K562 (cell line): Measurements from ENCODE around the gene PDE4A. TPM values are rescaled to one million over a fixed set of nuclear protein-coding genes. Genes with fewer than 3 reads are reported as not detected.

Source experiments
- CBX3 ChIP-seq, 2 experiments: IDR thresholded peaks; 1 replicate in 1 of 2; 2 replicates in 1 of 2; pipeline ENCODE4 v1.6.1; 2012; ENCODE audit warnings: inconsistent platforms in 2 of 2, low read length in 2 of 2, borderline replicate concordance in 1 of 2, control low read depth in 1 of 2
- GATA2 ChIP-seq: sonication (generic); formaldehyde crosslinking; IDR thresholded peaks from 2 replicates; pipeline ENCODE4 v1.4.0; 2020; ENCODE audit warnings: mild to moderate bottlenecking, missing genetic modification reagents
- HMGN3 ChIP-seq: IDR thresholded peaks from 2 replicates; pipeline ENCODE4 v1.6.1; 2011; ENCODE audit warnings: borderline replicate concordance, low read depth, mild to moderate bottlenecking, mixed read lengths, low read length; ENCODE audit not compliant: insufficient read length; ENCODE audit errors: extremely low read depth
- HSF4 ChIP-seq: fragments of 250-450 bp; sonication (Bioruptor Pico); IDR thresholded peaks from 2 replicates; pipeline ENCODE4 v2.1.2; 2022; ENCODE audit warnings: mild to moderate bottlenecking, moderate library complexity, borderline replicate concordance
- MTA1 ChIP-seq: fragments of 450-650 bp; IDR thresholded peaks from 2 replicates; pipeline ENCODE4 v1.6.1; 2017; ENCODE audit warnings: borderline replicate concordance
- NR2F6 ChIP-seq: fragments of 450-650 bp; formaldehyde crosslinking; IDR thresholded peaks from 2 replicates; pipeline ENCODE4 v1.4.0; 2020; ENCODE audit warnings: mild to moderate bottlenecking
- SOX6 ChIP-seq: fragments of 450-650 bp; IDR thresholded peaks from 2 replicates; pipeline ENCODE4 v1.6.1; 2014; ENCODE audit warnings: mild to moderate bottlenecking
- TAL1 ChIP-seq: fragments of 450-650 bp; IDR thresholded peaks from 2 replicates; pipeline ENCODE4 v1.6.1; 2016; ENCODE audit warnings: mild to moderate bottlenecking
- TCFL5 ChIP-seq: fragments of 250-450 bp; sonication (Bioruptor Pico); conservative IDR thresholded peaks from 2 replicates; pipeline ENCODE4 v1.6.1; 2021; ENCODE audit warnings: mild to moderate bottlenecking, moderate library complexity, matching md5 sums
- TSHZ1 ChIP-seq: fragments of 250-450 bp; sonication (Bioruptor Pico); IDR thresholded peaks from 2 replicates; pipeline ENCODE4 v1.4.0; 2020; ENCODE audit warnings: mild to moderate bottlenecking, moderate library complexity
- ZNF239 ChIP-seq: fragments of 250-450 bp; sonication (Bioruptor Pico); IDR thresholded peaks from 2 replicates; pipeline ENCODE4 v1.4.0; 2020; ENCODE audit warnings: mild to moderate bottlenecking
- polyA plus RNA-seq, 8 experiments: library from polyadenylated mRNA; depleted of rRNA in 4 of 8; stranded (reverse) in 5 of 8; unstranded in 3 of 8; fragments of >200 nt; fragmentation: Nextera tagmentation in 2 of 8; fragmentation: Illumina TruSeq in 1 of 8; extraction: Ambion mirVana in 2 of 8; extraction: Trizol in 1 of 8; gene quantifications; 2 replicates each; pipeline versions ENCODE4 v1.2.1 to v1.2.3, GENCODE V29; 2011 to 2014; ENCODE audit warnings: inconsistent platforms in 1 of 8, missing spikeins in 1 of 8
- total RNA-seq, 7 experiments: library from RNA; depleted of rRNA in 6 of 7; stranded (reverse); fragments of >200 nt in 6 of 7; fragmentation: Illumina TruSeq in 2 of 7; extraction: Trizol in 2 of 7; gene quantifications; 2 replicates each; pipeline versions ENCODE4 v1.2.1 to v1.2.3, GENCODE V29; 2011 to 2021; ENCODE audit warnings: low replicate concordance in 1 of 7
- TF ChIP-seq, protein P1 (sequence below), 2 experiments: fragments of 450-650 bp; formaldehyde crosslinking in 1 of 2; IDR thresholded peaks; 2 replicates each; pipeline versions ENCODE4 v1.4.0 to v1.6.1; 2014 to 2020; ENCODE audit warnings: mild to moderate bottlenecking in 2 of 2, borderline replicate concordance in 1 of 2, low read depth in 1 of 2
- TF ChIP-seq, protein P2 (sequence below): fragments of 450-650 bp; formaldehyde crosslinking; IDR thresholded peaks from 2 replicates; pipeline ENCODE4 v1.4.0; 2022; ENCODE audit warnings: mild to moderate bottlenecking, moderate library complexity

PDE4A gene
- total and polyA plus RNA-seq, 9 of the 15 experiments (the other 6 are each of a cell fraction or from before 2014, with no cell fraction given): 0.66 to 26.9 (median 4.6) TPM

DNA sequence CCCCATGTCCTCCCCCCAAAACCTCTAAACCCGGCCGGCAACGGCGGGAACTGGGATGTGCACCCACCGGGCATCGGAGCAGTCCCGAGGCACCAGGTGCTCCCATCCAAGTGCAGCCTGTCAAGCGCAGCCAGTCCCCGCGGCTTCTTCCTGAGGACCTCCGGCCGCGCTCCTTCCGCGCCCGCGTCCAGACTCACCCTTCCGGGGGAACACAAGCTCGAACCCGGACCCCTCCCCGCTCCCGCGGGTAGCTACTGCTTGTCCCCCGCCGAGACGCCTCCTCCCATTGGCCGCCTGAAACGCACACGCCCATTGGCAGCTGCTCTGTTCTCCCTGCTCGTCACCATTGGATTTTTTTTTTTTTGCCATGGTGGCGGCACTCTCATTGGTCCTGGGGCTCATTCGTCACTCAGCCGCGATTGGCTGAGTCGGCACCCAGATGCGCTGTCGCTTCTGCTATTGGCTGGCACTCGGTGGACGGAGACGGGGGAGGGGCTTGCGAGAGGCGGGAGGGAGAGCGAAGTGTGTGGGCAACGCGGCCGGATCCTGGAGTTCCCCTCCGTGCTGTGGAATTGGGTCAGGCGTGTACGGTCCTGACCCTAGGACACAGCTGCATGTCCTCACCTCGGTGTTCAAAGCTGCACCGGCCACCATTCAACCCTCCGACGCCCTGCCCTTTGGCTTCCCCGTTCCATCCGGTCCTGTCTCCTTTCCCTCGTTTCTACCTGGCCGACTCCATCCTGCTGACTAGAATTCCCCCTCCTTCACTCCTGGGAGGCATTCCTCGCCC lies 39.8 kb upstream of the PDE4A start, which contains the start of gene TYK2 (continued):
- TF ChIP-seq, protein P1, sequence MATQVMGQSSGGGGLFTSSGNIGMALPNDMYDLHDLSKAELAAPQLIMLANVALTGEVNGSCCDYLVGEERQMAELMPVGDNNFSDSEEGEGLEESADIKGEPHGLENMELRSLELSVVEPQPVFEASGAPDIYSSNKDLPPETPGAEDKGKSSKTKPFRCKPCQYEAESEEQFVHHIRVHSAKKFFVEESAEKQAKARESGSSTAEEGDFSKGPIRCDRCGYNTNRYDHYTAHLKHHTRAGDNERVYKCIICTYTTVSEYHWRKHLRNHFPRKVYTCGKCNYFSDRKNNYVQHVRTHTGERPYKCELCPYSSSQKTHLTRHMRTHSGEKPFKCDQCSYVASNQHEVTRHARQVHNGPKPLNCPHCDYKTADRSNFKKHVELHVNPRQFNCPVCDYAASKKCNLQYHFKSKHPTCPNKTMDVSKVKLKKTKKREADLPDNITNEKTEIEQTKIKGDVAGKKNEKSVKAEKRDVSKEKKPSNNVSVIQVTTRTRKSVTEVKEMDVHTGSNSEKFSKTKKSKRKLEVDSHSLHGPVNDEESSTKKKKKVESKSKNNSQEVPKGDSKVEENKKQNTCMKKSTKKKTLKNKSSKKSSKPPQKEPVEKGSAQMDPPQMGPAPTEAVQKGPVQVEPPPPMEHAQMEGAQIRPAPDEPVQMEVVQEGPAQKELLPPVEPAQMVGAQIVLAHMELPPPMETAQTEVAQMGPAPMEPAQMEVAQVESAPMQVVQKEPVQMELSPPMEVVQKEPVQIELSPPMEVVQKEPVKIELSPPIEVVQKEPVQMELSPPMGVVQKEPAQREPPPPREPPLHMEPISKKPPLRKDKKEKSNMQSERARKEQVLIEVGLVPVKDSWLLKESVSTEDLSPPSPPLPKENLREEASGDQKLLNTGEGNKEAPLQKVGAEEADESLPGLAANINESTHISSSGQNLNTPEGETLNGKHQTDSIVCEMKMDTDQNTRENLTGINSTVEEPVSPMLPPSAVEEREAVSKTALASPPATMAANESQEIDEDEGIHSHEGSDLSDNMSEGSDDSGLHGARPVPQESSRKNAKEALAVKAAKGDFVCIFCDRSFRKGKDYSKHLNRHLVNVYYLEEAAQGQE (IDR thresholded peaks at IDR 0.05; ENCODE audit: borderline replicate concordance): no peak
- TF ChIP-seq, protein P1 (CRISPR knock-in tag; IDR thresholded peaks at IDR 0.05; ENCODE audit: low read depth): peak; percentile 44; the same call in 1 of the 2 replicates
- TF ChIP-seq HSF4: no peak
- peak; percentile 13; the same call in 1 of the 2 replicates for TF ChIP-seq SOX6
- no peak for TF ChIP-seq GATA2
- no peak for TF ChIP-seq TAL1
- no peak; a peak in 1 of 3 replicates for TF ChIP-seq CBX3 (IDR thresholded peaks at IDR 0.05; ENCODE audit: borderline replicate concordance in 1 of 2, low read length in 2 of 2)
- TF ChIP-seq TCFL5 (CRISPR knock-in tag): no peak
- no peak for TF ChIP-seq ZNF239 (CRISPR knock-in tag)
- no peak for TF ChIP-seq NR2F6 (CRISPR knock-in tag)
- TF ChIP-seq MTA1: no peak
- TF ChIP-seq TSHZ1 (CRISPR knock-in tag): no peak
- TF ChIP-seq, protein P2, sequence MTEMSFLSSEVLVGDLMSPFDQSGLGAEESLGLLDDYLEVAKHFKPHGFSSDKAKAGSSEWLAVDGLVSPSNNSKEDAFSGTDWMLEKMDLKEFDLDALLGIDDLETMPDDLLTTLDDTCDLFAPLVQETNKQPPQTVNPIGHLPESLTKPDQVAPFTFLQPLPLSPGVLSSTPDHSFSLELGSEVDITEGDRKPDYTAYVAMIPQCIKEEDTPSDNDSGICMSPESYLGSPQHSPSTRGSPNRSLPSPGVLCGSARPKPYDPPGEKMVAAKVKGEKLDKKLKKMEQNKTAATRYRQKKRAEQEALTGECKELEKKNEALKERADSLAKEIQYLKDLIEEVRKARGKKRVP (CRISPR knock-in tag): no peak; the same call in 1 of the 2 replicates
- TF ChIP-seq HMGN3: peak; percentile 21
